LoVo (cell line): Measurements from ENCODE around the gene SFT2D3.

Experiments
- DNase-seq: peaks from one replicate; pipeline ENCODE4 v3.0.0-alpha.2; 2016; ENCODE audit warnings: low spot score

Gene SFT2D3

DNA sequence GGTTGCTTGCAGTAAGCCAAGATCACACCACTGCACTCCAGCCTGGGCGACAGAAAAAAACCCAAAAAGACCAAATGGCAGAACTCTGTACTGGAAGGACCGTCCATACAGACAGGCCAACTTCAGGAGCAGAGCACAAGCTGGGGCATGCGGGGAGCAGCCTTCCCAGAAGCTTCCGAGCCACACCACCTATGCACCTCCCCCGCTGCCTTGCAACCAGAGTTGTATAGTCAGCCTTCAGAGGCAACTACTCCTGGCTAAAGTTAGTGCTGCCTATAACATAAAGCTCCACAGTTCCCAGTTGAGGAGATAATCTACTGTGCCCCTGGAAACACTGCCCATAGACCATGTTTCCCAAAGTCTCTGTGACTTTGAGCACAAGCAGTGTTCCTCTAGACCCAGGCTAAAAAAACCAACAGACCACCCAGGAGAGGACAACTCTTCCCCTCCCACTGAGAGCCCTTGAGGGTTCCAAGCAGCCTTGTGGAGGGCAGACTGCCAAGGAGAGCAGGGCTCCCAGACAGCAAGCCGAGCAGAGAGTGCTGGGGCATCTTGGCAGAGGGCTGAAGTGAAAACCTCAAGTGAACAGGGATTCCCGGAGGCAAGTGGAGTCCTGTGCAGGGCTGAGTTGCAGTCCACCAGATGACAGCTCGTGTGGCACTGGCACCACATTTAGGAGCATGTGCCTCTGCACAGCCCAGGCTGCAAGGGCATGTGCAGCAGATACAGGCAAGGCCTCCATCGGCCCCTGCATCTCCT, 6.8 kb downstream of the SFT2D3 start:
- DNase-seq = no peak

DNA sequence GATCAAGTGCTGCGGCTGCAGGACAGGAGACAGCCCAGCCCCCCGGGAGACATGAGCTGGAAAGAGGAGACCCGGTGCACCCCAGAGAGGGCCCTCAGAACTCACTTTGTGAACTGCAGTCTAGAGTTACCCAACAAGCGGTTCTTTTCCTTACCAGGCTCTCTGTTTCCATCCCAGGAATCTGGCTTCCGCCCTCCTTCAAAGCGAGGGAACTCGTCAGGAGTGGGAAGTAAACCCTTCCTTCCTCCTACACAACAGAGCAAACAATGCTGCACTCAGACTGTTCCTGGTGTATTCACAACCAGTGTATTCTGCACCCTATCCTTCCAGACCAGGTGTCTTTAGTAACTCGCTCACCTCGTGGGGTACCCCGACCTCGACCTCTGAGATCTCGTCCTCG, 8.0 kb downstream of the SFT2D3 start:
- no peak for DNase-seq

DNA sequence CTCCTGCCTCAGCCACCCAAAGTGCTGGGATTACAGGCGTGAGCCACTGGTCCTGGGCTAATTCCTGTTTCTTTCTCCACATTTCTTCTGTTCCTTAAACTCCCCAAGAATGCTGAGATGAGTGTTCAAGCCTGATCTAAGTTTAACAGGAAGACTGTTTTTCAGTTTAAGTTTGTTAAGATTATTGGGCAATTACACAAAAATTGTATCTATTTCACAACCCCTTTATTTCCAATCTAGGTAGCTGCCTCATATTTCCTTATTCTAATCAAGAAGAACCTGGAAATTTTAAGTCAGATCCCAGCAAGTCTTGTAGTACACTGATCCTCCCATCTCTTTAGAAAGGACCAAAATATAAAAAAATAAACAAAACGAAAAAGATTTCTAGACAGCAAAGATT, 11.7 kb downstream of the SFT2D3 start:
- DNase-seq = no peak

GRCh38 chr2:127713562-127713961, 12.3 kb downstream of the SFT2D3 start:
- no peak for DNase-seq

GRCh38 chr2:127715778-127716449, 14.6 kb downstream of the SFT2D3 start:
- DNase-seq = no peak

DNA sequence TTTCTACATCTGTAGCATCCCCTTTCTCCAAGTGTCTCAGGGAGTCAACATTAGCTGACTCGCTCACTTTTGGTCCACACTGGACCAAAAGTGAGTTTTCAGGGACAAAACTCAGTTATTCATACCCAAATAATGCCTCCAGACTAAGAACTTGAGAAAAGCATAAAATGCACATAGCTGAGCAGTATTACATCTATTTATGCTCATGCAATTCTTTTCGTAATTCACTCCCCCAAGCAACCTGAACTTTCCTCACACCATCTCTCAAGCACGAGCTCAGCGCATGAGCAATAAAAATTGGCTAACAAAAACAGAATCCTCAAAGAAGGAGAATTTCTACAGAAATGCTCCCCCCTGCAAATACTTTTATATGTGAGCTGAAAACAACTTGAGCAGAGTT, 17.0 kb downstream of the SFT2D3 start:
- DNase-seq = no peak

- no peak for DNase-seq
These were observed 18.3 kb downstream of the SFT2D3 start for GRCh38 chr2:127719301-127720218.

GRCh38 chr2:127721311-127721977, 20.1 kb downstream of the SFT2D3 start:
- no peak for DNase-seq

GRCh38 chr2:127721978-127722355, 20.7 kb downstream of the SFT2D3 start:
- no peak for DNase-seq

DNA sequence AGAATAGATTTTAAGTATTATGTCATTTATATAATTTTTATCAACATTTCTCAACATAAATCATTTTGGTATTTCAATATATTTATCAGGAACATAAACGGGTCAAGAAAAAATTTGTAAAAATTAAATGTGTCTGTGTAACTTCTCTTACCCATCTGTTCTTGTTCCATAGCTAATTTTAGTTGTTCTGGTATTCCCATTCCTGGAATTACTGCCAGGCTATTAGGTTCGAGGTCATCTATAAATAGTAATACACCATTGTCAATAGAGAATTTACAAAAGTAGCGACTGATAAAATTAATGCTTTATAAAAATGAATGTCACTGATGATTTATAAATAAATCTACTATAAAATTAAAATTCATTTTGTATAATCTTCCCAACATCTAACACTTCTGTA, 21.5 kb downstream of the SFT2D3 start:
- DNase-seq = no peak

DNA sequence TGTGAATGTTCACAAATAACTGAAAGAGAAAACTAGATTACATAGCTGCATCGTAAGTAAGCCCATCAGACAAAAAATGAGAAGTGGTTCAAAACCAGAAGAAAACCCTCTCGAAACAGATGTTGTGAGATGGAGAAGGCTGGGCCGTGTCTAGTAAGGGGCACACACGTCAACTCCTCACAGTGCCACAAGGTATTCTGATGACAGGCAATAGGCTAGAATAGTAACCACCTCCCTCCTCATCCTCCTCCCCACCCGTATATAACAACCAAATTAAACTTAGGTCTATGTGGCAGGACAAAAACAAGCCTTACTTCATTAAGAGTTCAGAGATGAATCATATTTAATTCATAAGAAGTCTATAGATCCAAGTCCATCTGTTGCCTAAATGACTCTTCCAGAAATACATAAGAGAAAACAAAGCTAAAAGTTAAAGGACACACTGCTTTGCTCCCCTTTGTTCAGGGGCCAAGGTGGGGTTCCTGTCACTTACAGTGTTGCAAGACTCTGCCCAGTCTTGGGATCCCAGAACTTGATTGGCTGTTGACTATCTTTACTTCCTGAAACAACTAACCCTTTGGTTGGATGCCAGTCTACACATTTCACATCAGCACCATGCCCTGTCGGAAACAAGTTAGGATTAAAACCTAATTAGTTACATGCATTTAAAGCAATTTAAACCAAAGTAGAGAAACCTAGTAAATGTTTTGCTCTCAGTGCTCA, 25.0 kb downstream of the SFT2D3 start:
- DNase-seq = no peak

- DNase-seq = no peak
These were observed 32.0 kb downstream of the SFT2D3 start for GRCh38 chr2:127733113-127733815.

DNA sequence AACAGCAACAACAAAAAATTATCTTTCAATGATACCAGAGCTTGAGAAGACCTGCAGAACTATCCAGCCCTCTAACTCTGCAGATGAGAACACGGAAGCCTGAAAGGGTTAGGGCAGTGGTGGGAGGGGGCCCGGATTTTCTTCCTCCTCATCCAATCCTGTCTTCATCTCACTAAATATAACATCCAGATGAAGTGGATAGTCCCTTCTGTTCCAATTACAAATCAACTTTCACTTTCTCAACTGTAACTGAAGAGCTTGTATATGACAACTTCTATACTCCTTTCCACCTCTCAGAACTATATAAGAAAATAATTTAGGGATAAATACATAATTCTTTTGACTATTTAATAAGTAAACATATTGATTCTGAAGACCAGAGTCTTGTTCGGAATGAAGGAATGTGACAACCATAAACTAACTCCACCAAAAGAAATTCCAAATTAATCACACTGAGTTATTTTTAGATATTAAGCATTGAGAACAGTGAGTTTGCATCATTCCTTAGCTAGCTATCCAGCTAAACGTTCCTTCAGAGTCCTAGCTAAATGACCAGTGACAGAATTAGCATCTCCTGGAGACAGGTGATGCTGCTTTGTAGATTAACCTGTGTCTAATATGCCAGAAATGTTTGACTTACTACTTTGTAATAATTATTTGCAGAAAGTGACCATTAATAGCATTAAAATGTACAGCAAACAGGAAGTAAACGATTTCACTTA, 32.7 kb downstream of the SFT2D3 start:
- DNase-seq = no peak

DNA sequence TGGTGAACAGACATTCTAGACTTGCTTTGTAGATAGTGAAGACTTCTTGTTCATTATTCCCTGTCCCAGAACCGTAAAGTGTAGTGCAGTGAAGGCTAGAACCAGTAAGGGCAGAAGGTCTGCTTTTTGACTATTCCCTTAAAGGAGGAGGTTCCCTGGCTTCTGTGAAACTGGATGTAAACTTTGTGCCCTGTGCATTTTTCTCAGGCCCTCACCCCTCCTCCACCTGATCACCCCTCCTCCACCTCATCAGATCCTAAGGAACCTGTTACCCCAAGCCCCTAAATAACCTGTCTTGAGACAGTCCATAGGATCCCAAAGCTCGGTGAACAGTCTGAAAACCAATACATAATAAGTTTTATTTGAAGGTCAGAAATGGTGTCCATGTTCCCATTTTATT, 33.7 kb downstream of the SFT2D3 start:
- DNase-seq = no peak

- no peak for DNase-seq
These were observed 34.5 kb downstream of the SFT2D3 start for GRCh38 chr2:127735537-127736399.

DNA sequence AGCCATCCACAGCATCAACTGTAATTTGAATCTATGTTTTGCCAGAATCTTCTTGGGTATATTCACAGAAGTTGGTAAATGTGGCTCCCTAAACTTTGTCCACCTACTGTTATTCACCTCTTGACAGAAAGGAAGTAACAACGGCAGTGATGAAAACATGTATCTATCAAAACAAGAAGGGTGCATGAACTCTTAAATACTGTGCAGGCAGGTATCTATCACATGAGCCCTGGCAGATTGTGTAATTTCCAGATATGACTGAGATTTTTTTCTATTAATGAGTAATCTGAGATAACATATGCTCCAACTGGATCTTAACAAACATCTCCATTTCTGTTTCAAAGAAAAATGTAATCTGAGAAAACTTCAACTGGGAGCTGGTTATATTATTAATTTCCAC, 36.6 kb downstream of the SFT2D3 start:
- no peak for DNase-seq

DNA sequence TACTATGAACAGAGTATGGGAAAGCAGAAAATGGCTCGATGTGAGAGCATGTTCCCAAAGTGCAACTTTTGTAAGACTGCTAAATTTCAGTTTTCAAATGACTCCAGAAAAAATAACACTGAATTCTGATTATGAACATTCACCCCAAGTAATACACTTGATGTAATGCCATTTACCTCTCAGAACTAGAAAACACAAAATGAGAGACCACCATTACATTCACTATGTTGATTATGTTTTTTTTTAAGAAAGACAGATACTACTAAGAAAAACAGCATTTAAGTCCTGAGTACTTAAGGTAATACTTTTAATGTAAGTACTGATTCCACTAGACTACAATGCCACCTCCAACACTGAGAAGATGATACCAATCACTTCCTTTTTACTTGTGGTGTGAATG, 38.5 kb downstream of the SFT2D3 start:
- no peak for DNase-seq

DNA sequence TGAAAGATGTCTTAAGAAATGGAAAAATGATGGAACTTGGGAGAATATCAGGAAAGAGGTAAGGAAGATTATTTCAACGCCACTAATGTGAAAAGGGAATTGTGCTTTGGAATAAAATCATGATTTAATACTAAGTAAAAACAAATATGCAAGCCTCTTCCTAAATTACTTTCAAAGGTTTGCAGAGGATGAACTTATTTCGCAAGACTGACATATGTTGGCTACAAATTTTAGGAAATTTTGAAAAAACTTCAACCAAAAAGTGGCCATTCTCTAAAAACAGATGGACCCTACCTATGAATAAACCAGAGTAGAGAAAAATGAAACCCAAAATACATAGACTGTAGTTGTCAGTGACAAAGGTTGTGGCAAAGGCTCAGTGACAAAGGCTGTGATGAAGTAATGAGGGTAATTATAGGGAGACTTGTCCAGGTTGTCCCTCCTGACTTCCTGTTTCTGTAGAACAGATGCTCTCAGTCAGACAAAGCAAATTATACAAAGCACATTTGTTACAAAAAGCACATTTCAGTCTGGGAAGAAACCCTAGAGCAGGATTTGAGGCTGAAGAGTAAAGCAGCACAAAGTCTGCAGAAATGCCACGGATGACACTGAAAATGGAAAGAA, 39.5 kb downstream of the SFT2D3 start:
- DNase-seq = no peak
